Measurements from ENCODE around the gene SCRN2. TPM values are rescaled to one million over a fixed set of nuclear protein-coding genes. Genes with fewer than 3 reads are reported as not detected.

SCRN2 gene
- total RNA-seq, 1 donor from 2014 or later: 126 TPM

- Histone ChIP-seq H3K27ac (no peak overlapping the region), H3K9me3 (no peaks in the 10 kb centered on the region), H3K36me3 (no peaks in the 10 kb centered on the region), H3K4me3 (no peak overlapping the region), H3K27me3 (peaks cover 8% of the 10 kb centered on the region), H3K4me1 (peaks cover 0 to 7% of the 10 kb centered on the region in 2 donors)
- no peak for TF ChIP-seq CTCF (IDR thresholded peaks at IDR 0.05)
- no peak for DNase-seq (ENCODE audit: low spot score in 2 of 2)
- intact Hi-C loops (cut with DNase I): no loop called here
These were observed 26.9 kb upstream of the SCRN2 start for GRCh38 chr17:47867813-47868533.

DNA sequence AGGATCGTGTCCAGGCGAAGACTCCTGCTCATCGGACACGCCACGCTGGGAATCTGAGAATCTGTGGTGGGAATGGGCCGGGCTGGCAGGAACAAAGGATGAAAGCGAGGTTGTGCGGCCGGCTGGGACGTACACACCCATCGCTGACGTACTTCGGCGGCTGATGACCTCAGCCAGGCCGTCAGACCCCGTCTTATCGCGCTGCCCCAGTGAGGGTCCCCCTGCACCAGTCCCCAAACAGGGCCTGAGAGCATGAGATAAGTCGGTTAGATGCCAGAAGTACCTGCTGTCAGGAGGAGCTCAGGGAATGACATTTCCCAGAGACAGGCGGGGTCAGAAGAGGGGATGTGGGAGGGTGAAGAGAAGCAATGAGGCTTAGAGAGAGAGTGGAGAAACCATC lies 25.9 kb upstream of the SCRN2 start:
- intact Hi-C loops (cut with DNase I): no loop called here
- no peak overlapping the region for H3K4me3 ChIP-seq
- TF ChIP-seq CTCF (IDR thresholded peaks at IDR 0.05): no peak
- no peaks in the 10 kb centered on the region for H3K36me3 ChIP-seq
- H3K9me3 ChIP-seq: no peaks in the 10 kb centered on the region
- peaks cover 0 to 7% of the 10 kb centered on the region in 2 donors for H3K4me1 ChIP-seq
- no peak for DNase-seq (ENCODE audit: low spot score in 2 of 2)
- H3K27ac ChIP-seq: no peak overlapping the region
- H3K27me3 ChIP-seq: no peaks in the 10 kb centered on the region

DNA sequence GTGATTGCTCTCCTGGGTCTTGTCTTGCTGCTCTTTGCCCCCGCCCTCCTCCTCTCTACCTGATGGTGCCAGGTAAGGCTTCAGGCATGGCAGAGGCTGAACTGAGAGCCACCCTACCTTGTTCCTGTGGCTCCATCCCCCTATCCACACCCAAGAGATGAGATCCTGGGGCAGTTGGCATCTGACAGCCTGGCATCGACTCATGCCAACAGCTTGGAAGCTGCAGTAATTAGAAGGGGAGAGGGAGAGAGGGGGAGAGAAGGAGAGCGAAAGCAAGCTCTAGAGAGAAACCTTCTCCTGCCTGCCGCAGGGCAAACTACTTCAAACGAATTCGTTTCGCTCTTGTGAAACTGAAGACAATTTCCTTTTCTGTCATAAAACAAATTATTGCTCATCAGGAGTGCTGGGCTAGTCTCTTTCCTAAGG lies 23.7 kb upstream of the SCRN2 start:
- DNase-seq (ENCODE audit: low spot score in 2 of 2): no peak
- Histone ChIP-seq H3K4me3 (no peak overlapping the region), H3K27ac (no peak overlapping the region), H3K36me3 (no peaks in the 10 kb centered on the region), H3K27me3 (no peaks in the 10 kb centered on the region), H3K9me3 (no peaks in the 10 kb centered on the region), H3K4me1 (peaks cover 0 to 7% of the 10 kb centered on the region in 2 donors)
- TF ChIP-seq CTCF (IDR thresholded peaks at IDR 0.05): no peak
- intact Hi-C loops (cut with DNase I): no loop called here

DNA sequence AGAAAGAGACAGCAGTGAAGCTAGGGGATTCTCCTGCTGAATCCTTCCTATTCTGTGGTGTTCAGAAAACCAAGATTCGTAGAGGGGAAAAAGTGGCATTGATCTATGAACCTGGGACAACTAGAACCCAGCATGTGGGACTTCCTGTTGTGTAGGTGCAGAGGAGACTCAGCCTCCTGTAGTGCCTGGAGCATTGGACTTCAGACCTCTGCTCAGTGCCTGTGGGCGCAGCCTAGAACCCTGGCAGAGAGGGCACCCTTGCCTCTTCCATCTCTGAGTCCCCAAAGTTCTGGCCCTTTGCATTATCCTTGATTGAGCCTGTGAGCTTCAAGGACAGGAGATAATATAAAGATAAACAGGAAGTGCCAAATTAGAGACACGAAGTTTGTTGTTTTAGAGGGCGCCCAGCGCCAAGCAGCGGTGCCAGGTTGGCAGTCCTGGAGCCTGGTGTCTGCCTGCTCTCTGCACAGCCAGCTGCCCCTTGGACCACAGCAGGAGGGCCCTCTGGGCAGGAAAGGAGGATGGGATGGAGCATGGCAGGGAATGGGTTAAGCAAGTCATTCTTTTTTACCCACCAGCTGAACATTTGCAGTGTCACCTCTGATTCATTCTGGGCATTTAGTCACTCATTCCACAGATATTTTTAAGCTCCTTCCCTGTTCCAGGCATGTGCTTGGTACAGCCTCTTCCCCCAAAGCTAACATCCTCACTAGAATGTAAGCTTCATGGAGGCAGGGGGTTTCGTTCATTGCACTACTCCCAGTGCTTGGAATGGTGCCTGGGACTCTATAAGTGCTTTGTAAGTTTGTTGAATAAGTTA lies 21.8 kb upstream of the SCRN2 start:
- H3K27me3 ChIP-seq: no peaks in the 10 kb centered on the region
- peaks cover 0 to 7% of the 10 kb centered on the region in 2 donors for H3K4me1 ChIP-seq
- no peak overlapping the region for H3K4me3 ChIP-seq
- intact Hi-C loops (cut with DNase I): no loop called here
- DNase-seq (ENCODE audit: low spot score in 2 of 2): no peak
- no peaks in the 10 kb centered on the region for H3K9me3 ChIP-seq
- no peak for TF ChIP-seq CTCF (IDR thresholded peaks at IDR 0.05)
- no peaks in the 10 kb centered on the region for H3K36me3 ChIP-seq
- H3K27ac ChIP-seq: no peak overlapping the region

DNA sequence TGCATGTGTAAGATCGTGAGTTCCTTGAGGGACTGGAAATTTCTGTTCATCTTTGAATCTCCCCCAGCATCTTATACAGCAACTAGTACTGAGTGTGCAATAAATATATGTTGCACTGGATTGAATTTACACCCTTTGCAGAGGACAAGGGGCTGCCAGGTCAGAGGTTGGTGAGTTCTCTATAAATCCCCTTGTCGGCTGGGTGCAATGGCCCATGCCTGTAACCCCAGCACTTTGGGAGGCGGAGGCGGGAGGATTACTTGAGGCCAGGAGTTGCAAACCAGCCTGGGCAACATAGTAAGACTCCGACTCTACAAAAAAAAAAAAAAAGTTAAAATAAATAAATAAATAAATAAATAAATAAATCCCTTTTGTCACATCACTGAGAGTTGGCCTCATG lies 19.3 kb upstream of the SCRN2 start:
- no peaks in the 10 kb centered on the region for H3K36me3 ChIP-seq
- H3K27me3 ChIP-seq: peaks cover 12% of the 10 kb centered on the region

More for the DNA sequence above, 19.3 kb upstream of the SCRN2 start:
- intact Hi-C loops (cut with DNase I): no loop called here
- H3K4me1 ChIP-seq: peaks cover 0 to 7% of the 10 kb centered on the region in 2 donors
- H3K4me3 ChIP-seq: no peak overlapping the region
- no peaks in the 10 kb centered on the region for H3K9me3 ChIP-seq
- H3K27ac ChIP-seq: no peak overlapping the region
- no peak for DNase-seq (ENCODE audit: low spot score in 2 of 2)
- TF ChIP-seq CTCF (IDR thresholded peaks at IDR 0.05): no peak

Measured in ascending aorta (tissue), 2 donors.